ENCODE data around the gene CTCFL.
"Not testable (repeated sequence)": the region's sequence is repeated elsewhere in the genome, so short reads cannot be mapped to it uniquely, and the experiment has no call there.

The CTCFL gene

DNA sequence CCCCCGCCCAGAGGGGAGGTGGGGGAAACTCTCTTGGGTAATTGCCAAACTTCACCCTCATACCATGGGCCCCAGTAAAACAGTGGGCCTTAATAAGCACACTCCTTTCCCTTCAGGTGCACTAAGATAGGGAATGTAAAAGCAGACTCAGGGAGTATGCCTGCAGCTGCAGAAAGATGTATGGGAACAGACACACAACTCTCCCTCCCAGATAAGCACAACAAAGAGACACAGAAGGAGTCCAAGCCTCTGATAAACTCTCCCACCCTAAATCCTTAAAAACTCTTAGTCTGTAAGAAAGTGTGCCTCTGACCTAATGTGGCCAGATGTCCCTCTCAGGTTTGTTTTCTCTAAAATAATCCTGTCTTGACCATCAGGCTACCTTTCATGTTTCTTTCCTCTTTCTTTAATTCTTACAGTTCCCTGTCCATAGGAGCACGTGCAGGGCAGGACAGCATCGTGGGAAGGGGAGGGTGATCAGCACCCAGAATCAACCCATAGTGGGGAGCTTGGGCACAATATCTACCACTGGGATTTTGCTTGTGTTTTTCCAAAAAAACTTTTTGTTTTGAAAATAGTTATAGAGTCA lies 11.3 kb upstream of the CTCFL start:
- FAIRE-seq, result no peak

DNA sequence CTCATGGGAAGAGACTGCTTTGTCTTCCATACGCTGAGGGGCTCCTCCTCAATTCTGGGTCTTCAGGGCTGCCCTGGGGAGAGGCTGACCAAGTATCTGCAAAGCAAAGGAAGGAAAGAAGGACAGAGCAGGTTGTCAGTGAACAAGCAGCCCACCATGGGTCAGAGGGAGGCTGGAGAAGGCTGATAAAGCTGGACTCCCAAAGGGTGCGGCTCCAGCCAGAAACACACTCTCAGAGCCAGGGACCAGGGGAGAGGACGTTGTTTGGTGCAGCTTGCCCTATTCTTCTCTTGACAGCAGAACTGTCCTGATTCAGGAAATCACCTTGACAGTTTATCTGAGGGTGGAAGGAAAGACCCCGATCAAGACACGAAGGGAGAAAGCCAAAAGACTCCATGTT lies 10.4 kb upstream of the CTCFL start:
- no peak for FAIRE-seq

DNA sequence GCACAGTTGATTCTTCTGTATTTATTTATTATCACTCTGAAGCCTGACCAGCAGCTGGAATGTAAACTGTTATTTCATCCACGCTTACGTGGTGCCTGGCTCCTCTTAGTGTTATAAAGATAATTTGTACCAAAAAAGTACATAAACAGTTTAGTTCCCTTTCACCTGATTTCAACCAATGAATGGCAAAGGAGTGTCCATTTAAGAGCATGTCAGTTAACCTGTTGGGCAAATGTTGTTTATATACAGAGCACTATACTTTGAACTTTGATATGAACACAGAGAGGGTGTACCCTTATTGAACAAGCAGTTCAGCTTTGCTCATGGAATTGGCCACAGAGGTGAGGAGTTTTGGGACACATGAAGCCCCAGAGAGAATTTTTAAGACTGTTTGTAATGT lies 7.2 kb upstream of the CTCFL start:
- no peak for FAIRE-seq

DNA sequence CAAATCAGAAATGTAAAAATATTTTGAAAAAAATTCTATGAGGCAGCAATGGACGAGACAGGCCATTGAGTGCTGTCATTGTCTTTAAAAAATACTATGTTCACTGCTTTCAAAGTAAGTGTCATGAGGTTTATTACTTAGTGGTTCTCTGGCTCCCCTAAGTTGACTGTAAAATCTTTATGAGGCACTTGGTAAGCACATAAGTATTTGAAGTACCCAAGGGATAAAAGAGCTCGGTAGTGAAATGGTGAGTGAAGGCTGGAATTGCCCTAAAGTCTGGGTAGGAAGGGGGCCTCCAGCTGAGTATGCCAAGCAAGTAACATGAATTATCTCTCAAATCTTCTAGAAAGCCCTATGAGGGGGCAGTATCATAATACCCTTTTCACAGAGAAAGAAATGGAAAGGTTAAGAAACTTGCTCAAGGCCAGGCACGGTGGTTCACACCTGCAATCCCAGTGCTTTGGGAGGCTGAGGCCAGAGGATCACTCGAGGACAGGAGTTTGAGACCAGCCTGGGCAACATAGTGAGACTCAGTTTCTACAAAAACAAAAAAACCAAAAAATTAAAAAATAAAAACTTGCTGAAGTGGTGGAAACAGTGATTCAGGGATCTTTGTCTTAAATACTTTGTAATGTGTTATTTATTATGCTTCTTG lies 5.5 kb upstream of the CTCFL start:
- no peak for FAIRE-seq

DNA sequence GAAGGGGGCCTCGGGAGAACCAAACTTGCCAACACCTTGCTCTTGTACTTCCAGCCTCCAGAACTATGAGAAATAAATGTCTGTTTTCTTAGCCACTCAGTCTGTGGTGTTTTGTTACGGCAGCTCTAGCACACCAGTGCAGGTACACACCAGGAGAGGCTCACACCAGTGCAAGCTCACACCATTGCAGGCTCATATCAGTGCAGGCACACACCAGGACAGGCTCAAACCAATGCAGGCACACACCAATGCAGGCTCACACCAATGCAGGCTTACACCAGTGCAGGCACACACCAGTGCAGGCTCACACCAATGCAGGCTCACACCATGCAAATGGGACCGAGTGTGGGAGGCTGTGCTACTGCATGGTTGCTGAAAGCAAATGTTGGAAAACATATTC lies 4.9 kb upstream of the CTCFL start:
- FAIRE-seq, result no peak

DNA sequence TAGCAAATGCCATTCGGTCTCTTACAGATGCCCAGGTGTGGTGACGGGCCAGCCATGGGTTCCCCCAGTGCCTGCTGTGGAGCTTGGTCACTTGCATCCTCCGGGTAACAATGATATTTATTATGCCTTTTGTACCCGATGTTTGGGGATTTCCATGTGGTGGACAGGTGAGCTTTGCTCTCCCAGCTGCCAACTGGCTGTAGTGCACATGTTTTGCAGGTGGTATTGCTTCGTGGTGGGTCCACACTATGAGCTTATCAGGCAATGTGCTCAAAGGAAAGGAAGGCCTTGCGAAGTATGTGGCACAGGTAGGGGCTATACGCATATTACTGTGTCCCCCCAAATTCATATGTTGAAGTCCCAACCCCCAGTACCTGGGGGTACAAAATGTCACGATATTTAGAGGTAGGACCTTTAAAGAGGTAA lies 4.2 kb upstream of the CTCFL start:
- FAIRE-seq, result no peak

DNA sequence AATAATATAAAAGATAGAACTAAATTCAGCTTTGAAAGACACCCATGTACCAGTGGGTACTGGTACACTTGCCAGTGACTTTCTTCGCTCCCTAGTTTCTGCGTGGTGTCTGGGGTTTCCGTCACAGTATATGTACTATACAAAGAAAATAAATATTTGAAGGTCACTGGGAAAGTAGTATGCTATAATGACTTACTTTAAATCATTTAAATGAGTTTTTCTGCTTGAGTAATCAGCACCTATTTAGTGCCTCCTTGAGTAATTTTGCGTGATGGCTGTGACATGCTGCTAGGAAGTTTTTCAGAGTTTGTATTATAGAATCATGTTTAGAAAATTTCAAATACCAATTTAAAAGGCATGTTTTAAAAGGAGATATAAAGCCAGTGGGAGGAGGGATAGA lies 3.2 kb upstream of the CTCFL start:
- FAIRE-seq, result no peak

DNA sequence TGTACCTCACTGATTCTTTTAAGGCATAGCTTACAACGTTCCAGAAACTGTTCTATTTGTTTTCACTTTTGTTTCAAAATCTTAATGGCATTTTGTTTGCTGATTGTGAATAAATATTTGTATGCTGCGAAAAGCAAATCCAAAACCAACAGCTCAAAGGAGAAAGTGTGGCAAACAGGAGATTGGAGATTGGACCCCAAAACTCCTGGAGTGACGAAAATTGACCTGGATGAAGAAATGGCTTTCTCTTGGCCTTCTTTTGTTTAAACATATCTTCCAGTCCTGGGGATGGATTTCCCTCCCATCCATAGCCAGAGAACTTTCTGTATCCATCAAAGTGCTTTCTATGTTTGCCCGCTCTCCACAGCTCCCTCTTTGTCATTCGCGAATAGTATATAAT lies 2.8 kb upstream of the CTCFL start:
- FAIRE-seq, result no peak

DNA sequence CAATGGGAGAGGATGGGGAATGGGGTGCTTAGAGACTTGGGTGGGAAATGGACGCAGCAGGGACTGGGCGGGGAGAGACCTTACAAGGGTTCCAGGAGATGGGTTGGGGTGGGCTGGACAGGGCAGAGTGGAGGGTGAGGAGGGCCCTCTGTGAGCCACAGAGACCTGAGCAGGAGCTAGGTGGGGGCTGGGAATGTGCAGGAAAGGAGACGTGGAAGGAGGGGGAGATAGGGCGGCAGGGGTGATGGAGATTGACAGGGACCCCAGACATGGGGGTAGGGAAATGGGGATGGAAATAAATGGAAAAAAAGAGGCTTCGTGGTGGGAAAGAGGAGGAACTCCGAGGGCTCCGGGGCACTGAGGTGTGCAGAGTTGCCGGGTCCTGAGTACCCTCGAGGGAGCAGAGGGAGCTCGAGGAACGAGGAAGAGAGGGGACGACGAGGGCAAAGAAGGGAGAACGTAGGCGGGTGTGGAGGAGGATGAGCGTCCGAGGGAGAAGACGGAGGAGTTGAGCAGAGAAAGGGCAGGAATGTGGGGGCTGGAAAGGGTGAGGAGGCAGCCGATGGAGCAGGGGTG lies 2.0 kb upstream of the CTCFL start:
- no peak for FAIRE-seq

DNA sequence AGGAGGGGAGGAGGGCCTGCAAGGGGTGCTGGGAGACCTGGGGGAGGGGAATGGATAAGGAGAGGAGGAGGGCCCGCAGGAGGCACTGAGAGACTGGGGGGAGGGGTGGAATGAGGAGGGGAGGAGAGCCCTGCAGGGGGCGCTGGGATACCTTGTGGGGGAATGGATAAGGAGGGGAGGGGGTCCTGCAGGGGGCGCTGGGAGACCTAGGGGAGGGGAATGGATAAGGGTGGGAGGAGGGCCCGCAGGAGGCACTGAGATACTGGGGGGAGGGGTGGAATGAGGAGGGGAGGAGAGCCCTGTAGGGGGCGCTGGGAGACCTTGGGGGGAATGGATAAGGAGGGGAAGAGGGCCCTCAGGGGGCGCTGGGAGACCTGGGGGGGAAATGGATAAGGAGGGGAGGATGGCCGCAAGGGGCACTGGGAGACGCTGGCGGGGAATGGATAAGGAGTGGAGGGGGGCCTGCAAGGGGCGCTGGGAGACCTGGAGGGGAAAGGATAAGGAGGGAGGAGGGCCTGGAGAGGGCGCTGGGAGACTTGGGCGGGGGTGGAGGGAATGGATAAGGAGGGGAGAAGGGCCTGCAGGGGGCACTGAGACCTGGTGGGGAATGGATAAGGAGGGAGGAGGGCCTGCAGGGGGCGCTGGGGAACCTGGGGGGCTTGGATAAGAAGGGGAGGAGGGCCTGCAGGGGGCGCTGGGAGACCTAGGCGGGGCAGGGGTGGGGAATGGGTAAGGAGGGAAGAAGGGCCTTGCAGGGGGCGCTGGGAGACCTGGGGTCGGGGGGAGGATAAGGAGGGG lies 1.3 kb upstream of the CTCFL start:
- no peak for FAIRE-seq

DNA sequence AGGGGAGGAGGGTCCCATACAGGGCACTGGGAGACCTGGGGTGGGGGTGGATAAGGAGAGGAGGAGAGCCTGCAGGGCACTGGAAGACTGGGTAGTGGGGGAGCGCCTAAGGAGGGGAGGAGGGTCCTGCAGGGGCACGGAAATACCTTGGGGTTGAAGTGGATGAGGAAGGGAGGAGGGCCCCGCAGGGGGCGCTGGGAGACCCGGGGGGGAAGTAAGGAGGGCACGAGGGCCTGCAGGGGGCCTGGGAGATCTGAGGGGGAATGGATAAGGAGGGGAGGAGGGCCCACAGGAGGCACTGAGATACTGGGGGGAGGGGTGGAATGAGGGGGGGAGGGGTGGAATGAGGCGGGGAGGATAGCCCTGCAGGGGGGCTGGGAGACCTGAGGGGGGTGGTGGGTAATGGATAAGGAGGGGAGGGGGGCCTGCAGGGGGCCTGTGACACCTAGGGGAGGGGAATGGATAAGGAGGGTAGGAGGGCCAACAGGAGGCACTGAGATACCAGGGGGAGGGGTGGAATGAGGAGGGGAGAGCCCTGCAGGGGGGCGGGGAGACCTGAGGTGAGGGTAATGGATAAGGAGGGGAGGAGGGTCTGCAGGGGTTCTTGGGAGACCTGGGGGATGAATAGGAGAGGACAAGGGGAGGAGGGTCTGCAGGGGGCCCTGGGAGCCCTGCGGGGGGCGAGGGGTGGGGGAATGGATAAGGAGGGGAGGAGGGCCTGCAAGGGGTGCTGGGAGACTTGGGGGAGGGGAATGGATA lies 567 bp upstream of the CTCFL start:
- FAIRE-seq, result no peak

DNA sequence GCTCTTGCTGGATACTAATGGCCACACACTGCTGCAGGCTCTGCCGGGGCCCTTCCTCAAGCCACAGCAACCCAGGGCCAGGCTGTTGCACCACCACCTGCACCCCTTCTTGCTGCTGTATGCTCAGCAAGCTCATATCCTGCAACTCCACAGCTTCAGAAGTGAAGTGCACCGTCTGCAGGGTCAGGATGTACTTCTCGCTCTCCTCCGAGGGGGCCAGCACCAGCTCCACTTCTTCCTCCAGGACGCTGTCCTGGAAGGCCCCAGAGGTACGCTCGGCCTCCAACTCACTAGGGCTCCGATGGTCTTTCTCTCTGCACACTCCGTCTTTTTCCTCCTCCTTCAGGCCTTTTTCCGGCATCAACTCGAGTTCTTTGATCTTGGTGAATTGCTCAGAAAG lies 1.2 kb downstream of the CTCFL start:
- FAIRE-seq, result no peak

DNA sequence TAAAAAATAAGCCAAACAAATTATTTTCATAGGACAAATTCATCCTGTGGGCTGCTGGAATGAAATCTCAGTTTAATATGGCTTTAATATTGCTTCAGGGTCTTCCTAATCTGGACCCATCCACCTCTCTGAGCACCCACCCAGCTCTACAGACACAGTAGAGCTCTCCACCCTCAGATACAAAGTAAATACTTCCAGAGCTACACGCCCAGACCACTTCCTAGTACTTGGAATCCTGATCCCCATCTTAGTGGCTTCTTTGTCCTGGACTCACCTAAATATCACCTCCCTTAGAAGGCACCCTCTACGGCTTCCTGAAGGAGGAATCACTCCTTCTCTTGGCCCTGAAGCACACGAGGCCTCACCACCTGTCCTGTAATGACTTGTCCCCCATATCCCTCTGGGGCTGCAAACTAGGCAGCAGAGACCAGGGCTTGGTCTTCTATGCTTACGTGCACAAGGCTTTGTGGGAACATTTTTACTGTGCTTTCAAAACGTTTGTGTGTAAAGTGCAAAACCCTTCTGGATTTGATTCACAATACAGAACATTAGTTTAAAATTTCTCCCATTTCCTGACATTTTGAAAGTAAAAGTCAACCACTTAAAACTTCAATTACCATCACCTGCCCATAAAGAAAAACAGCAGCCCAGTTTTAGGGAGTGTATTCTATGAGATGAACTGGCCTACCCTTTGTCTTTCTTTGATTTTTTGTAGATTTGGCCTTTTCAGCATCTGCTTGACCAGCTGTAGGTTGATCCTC lies 2.4 kb downstream of the CTCFL start:
- FAIRE-seq, result no peak

DNA sequence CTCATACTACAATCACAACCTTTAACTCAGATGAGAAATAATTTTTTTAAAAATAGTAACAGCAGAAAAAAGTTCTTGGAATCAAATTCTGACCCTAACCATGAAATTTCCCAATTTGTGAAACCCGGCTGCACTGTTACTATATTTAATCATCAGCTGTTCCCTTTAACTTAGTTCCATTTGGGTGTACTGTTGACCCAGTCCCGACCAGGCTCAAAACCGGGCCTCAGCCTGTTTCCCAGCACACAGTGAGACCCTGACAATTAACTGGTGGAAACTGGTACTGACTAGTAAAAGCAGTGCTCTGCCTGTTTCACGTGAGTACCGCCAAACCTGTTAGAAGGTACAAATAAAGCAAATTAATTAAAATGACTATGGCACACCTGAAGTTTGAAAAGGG lies 7.0 kb downstream of the CTCFL start:
- FAIRE-seq, result no peak

DNA sequence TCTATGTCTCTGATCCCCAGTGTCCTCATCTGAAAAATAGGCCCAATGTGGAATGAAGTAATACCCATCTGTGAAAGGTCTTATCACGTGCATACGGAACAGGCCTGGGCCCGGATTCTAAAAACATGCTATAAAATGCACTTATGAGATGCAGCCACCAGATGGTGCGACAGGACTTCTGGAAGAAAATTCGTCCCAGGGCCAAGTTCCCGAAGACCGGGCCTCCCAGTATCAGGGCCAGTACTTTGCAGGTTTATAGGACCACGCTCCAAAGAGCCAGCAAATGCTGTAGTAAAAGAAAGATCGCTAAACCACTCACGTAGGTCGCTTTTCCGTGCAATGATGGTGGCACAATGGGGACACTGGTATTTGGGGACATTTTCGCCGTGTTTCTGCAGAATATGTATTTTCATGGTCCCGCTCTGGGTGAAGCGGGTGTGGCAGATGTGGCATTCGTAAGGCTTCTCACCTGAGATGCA lies 10.6 kb downstream of the CTCFL start:
- peak; percentile 45 for FAIRE-seq

DNA sequence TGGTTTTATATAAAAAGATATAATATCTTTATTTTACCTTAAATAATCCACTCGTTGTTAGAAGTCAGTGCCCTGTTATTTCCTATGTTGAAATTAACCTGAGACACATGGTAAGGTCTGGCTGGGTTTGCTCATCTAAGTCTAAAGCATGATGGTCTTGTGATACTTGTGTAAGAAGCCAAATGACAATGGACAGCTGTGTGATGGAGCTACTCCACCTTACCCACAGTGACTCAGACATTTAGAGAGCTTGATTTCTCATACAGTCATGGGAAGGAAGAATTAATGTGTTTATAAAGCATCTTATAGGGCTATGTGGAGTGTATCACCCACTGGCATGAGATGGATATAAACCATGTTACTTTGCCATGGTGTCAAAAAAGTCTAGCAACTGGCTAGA lies 11.7 kb downstream of the CTCFL start:
- no peak for FAIRE-seq

DNA sequence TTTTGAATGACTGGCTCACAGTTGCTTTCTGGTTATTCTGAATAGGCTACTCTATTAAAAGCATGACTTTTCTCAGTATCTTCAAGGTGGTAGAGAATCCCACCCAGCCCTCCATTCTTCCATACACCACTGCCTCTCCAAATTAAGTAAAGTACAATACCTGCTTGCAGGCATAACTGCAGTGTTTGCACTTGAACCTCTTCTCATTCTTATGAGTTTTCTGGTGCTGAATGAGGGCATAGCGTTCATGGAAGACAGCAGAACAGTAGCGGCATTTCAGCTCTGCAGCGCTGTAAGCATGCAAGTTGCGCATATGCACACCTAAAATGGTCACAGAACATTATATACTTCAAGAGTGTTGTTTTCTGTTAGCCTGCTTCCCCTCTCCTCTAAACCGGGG lies 12.5 kb downstream of the CTCFL start:
- FAIRE-seq, result no peak

DNA sequence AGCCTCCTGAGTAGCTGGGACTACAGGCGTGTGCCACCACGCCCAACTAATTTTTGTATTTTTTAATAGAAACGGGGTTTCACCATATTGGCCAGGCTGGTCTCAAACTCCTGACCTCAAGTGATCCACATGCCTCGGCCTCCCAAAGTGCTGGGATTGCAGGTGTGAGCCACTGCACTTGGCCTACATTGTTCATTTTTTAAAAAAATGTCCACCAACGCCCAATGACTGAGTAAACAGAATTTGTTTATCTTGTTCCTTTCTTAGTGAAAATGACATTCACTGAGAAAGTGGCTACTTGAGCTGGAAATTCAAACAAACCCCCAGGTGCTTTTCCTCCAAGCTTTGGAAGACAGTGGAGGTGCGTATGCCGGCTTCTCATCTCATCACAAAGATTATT lies 13.2 kb downstream of the CTCFL start:
- FAIRE-seq, result not testable (repeated sequence)

DNA sequence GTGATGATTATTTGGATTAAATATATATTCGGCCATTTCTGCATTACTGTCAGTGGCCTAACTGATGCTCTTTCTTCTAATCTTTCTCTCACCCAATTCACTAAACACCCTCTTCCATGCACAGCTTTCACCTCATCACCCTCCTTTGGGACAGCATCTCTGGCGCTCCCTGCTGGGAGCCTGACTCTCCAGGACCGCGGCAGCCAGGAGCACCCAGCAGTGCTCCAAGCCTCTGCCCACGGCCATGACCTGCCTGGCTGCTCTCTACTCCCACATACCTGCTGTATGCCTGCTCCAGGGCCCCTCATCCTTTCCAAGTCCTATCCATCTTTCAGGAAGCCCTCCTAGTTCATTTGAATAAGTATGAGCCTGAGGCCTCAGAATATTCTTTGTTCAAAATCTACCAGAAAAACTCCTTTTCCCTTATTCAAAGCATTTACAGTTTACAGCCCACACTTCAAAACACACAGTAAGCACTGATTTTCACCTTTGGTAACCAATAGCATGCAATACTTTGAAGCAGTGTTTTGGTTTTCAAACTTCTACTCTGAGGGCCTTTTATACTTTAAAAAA lies 15.2 kb downstream of the CTCFL start:
- FAIRE-seq, result no peak

DNA sequence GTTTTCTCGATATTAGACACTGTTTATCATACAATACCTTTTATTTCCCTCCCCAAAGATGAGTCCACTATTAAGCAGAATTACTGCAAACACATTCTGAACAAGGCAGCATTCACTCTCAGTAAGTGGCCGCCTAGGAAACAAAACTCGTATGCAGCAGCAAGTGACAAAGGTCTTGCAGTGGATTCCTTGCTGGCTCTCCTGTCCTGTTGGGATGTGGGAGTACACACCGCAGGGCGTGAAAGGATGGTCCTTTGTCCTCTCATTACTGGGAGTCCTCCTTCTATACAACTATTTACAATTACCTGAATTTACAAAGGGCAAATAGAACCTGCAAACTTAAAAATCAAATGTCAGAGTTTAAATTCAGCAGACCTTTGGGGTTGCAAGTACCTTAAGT lies 16.1 kb downstream of the CTCFL start:
- no peak for FAIRE-seq

DNA sequence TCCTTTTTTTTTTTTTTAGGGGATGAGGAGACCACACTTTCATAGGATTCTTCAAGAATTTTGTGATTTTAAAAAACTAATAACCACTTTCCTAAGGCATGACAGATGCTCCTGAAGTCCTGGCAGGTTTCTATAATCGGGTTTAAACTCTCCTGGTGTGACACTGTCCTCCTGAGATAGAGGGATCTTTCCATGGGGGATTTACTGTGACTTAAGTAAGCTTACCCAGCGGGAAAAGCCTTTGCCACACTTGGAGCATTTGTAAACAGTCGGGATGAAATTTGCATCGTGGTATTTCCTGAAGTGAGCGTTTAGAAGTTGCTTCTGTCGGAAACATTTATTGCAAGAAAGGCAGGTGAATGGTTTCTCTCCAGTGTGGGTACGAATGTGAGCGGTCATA lies 16.6 kb downstream of the CTCFL start:
- no peak for FAIRE-seq

DNA sequence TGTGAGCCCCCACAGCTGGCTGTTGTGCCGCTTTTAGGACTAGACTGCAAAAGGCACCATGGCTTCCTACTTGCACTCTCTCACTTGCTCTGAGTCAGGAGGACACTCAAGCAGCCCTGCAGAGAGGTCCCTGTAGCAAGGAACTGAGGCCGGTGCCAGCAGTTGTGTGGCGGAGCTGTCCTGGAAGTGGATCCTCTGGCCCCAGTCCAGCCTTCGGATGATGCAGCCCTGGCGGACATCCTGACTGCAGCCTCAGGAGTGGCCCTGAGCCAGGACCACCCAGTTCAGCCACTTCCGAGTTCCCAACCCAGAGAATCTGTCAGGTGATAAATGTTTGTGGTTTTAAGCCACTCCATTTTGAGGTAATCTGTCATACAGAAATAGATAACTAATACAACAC lies 17.5 kb downstream of the CTCFL start:
- FAIRE-seq, result no peak

Data from islet of Langerhans (tissue), 1 donor.